Right forelimb (tissue), 1 donor: ENCODE data around the gene CPOX.
"Not testable (repeated sequence)": the region's sequence is repeated elsewhere in the genome, so short reads cannot be mapped to it uniquely, and the experiment has no call there.

ENCODE experiments used
- DNase-seq: peaks from one replicate; pipeline ENCODE4 v3.0.0-alpha.2; 2018

The CPOX gene

DNA sequence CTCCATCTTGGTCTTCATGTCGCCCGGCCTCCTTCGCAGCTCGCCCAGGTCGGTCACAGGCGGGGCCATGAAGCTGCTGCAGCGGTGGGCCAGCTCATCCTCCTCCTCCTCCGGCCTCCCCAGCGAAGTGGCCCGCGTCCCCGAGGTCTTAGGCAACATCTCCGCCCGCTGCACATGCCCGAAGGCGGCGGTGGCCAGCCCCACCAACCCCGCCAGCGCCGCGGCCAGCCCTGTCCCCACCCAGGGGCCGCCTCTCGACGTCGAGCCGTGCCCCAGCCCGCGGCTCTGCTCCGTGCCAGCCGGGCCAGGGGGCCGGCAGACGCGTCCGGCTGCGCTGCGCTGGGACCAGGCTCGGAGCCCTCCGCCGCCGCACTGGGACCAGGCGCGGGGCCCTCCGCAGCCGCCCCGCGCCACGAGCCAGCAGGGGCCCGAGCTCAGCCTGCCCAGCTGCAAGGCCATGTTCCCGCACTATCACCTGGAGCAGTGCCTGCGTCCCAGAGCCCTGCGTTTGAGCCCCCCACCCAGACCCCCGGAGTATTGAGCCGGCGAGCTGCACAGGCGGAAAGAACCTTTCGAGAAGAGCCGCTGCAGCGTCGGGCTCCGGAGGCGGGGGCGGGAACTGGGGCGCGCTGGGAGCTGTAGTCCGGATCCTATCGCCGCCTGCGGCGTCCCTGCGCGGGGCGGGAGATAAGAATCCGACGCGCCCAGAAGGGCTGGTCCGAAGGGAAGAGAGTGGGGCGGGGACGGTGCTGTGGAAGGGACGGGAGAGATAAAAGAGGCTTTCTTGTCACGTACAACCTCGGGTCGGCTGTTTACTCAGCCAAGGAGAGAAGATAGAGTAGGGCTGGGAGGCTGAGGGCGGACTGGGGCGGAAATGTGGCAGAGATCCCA is at the start of gene CPOX:
CPOX (minus strand) TSS at position 566 of the 891 bp plus-strand sequence; CDS start at position 459, 107 bp downstream.
- DNase-seq, result peak; percentile 89

GRCh38 chr3:98642769-98643168 is 49.4 kb upstream of the CPOX start:
- not testable (repeated sequence) for DNase-seq

DNA sequence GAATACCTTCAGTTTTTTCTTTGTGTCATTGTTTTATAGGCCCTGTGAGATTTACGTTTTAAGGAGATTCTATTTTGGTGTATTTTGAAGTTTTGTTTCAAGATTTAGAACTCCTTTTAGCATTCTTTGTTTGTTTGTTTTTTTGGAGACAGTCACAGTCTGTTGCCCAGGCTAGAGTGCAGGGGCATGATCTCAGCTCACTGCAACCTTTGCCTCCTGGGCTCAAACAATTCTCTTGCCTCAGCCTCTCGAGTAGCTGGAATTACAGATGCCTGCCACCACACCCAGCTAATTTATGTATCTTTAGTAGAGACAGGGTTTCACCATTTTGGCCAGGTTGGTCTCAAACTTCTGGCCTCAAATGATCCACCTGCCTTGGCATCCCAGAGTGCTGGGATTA is 48.3 kb upstream of the CPOX start:
- not testable (repeated sequence) for DNase-seq

GRCh38 chr3:98638515-98638914 is 45.1 kb upstream of the CPOX start:
- not testable (repeated sequence) for DNase-seq

DNA sequence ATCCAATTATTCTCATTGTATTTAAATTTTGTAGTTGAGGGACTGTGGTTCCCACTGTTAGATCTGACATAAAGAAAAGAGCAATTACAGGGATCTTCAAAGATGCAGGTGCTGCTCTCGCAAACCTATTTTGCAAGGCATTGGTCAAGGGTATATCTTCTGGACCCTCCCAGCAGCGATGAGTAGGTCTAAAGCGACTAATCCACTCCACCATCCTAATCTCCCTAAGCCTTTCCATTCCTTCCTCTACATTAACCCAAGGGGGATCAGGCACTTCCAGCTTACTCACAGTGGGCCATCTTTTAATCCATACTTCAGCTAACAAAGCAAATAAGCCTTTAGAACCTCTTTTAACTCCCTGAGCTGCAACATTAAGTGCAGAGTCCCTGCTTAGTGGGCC is 37.0 kb upstream of the CPOX start:
- DNase-seq, result no peak

DNA sequence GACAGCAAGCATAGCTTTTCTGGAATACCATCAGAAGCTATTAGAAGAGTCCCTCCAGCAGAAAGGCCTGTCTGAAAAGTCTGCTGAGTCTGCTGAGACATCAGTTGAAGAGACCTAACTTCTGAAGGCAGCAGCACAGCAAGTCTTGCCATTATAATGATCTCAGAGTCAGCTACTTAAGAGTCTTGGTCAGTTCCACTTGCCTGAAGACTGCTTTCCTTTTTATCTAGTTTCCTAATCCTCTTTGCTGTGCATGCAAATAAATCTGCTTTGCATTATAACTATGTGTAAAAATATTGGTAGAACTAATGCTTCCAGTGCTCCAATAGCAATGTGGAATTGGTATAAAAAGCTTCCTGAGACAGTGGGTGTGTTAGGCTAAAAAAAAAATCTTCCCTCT is 34.9 kb upstream of the CPOX start:
- no peak for DNase-seq

- DNase-seq, result no peak
Observed at GRCh38 chr3:98626151-98626550, 32.7 kb upstream of the CPOX start.

- no peak for DNase-seq
Observed at GRCh38 chr3:98623572-98624280, 30.3 kb upstream of the CPOX start.

DNA sequence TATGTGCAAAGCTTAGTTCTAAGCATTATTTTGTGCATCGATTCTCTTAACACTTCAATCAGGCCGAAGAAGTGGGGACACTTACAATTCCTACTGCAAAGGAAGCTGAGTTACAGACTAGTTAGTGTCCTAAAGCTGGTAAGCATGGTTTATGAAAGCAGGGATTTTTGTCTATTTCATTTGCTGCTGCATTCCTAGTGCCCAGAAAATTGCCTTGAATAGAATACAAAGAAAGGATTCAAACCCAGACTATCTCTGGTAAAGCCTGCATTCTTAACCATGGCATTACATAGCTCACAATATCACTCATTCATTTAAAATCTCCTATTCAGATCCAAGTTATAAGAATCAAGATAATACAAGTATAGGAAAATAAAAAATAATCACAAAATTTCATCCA is 24.4 kb upstream of the CPOX start:
- DNase-seq, result no peak

- no peak for DNase-seq
Observed at GRCh38 chr3:98613616-98614015, 20.2 kb upstream of the CPOX start.

- no peak for DNase-seq
Observed at GRCh38 chr3:98612996-98613517, 19.6 kb upstream of the CPOX start.

DNA sequence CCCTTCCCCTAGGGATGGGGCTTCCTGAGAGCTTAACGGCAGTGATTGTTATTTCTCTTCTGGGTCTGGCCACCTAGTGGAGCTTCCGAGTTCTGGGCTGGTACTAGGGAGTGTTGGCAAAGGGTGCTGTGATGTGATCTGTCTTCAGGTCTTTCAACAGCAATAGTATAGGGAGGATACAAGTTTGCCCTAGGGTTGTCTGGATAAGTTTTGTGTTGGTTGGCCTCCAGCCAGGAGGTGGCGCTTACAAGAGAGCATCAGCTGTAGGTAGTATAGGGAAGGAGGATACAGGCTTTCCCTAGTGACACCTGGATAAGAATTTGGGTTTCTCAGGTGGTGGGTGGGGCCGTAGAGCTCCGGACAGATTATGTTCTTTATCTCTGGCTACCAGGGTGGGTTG is 19.2 kb upstream of the CPOX start:
- DNase-seq, result no peak

DNA sequence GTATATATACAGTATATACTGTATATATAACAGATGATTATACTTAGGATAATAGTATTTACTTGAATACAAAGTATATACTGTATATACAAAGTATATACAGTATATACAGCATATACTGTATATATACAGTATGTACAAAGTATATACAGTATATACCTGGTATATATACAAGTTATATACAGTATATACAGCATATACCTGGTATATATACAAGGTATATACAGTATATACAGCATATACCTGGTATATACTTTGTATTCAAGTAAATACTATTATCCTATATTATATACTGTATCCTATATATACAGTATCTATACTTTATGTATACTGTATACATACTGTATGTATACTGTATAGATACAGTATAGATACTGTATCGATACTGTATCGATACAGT is 14.6 kb upstream of the CPOX start:
- no peak for DNase-seq

DNA sequence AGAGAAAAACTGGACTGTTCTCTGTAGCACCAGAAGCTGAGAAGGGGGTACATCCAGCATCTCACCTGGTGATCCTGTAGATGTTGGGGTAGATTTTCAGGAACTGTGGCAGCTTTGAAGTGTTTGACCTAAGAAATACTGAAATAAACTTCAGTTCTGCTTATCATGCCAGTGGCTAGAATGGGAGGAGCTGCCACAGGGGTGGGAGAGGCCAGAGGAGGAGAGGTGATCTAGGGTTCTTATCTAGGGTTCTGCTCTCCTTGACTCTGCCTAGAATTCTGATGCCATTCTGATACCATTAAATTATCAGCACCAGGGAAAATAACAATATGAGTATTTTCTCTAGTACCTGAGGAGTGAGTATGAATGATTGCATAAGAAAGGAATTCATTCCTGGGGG is 10.2 kb upstream of the CPOX start:
- no peak for DNase-seq

GRCh38 chr3:98602078-98602678 is 8.8 kb upstream of the CPOX start:
- DNase-seq, result no peak

GRCh38 chr3:98601180-98601579 is 7.8 kb upstream of the CPOX start:
- no peak for DNase-seq

GRCh38 chr3:98600412-98601095 is 7.1 kb upstream of the CPOX start:
- DNase-seq, result no peak

- no peak for DNase-seq
Observed at GRCh38 chr3:98599647-98600411, 6.4 kb upstream of the CPOX start.

GRCh38 chr3:98598492-98598891 is 5.1 kb upstream of the CPOX start:
- DNase-seq, result no peak

- DNase-seq, result no peak
Observed at GRCh38 chr3:98596541-98597500, 3.4 kb upstream of the CPOX start.

- DNase-seq, result no peak
Observed at GRCh38 chr3:98596087-98596486, 2.7 kb upstream of the CPOX start.
